Measurements from ENCODE around the gene TRABD2B. TPM values are rescaled to one million over a fixed set of nuclear protein-coding genes. Genes with fewer than 3 reads are reported as not detected.

TRABD2B gene
- polyA plus RNA-seq, 12 donors, result 2.6 to 11.0 (median 4.7) TPM; not detected in 1

DNA sequence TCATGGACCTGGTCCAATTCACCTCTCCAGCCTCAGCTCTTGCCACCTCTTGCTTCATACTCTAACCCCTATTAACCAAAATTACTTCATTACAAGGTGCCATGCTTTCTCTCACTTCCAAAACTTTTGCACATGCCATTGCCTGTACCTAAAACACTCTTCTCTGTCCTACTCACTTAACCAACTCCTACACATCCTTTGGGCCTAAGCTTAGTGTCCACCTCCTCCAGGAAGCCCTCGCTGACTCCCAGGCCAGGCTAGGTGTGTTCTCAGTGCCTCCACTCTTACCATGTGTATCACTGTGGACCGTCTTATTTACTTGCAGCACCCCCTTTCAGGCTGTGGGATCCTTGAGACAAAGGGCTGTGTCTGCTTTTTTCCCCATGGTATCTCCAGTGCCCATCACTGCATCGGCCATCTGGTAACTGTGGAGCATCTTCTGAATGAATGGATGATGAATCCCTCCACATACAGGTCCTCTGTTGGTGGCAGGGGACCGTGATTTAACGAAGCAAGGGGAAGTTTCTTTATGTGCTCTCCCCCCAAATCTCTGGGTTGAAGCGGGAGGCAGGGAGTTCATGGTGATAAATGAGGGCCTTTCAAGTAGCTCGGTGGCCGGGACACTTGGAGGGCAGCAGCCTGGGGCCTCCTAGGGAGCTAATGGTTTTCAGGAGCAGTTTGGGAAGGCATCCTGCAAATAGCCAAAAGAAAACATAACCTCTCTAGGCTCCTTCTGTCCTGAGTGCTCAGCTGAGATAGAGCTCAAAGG lies 111.9 kb downstream of the TRABD2B start:
- DNase-seq, result no peak

DNA sequence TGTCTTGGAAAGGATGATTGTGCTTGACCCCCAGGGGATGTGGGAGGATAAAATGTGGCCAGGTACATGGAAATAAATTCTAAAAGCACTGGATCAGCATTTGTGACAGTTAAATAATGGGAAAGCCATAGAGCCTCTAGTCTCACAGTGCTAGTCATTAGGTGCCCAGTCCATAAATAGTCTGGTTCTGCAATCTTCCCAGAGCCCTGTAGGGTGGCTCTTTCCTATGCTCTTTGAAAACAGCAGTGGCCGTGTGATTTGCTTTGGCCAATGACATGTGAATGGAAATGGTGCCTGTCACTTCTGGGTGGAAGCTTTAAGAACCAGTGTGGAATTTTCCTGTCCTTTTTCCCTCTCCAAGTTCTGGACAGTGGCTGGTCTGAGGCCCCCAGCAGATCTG lies 113.2 kb downstream of the TRABD2B start:
- no peak for DNase-seq

DNA sequence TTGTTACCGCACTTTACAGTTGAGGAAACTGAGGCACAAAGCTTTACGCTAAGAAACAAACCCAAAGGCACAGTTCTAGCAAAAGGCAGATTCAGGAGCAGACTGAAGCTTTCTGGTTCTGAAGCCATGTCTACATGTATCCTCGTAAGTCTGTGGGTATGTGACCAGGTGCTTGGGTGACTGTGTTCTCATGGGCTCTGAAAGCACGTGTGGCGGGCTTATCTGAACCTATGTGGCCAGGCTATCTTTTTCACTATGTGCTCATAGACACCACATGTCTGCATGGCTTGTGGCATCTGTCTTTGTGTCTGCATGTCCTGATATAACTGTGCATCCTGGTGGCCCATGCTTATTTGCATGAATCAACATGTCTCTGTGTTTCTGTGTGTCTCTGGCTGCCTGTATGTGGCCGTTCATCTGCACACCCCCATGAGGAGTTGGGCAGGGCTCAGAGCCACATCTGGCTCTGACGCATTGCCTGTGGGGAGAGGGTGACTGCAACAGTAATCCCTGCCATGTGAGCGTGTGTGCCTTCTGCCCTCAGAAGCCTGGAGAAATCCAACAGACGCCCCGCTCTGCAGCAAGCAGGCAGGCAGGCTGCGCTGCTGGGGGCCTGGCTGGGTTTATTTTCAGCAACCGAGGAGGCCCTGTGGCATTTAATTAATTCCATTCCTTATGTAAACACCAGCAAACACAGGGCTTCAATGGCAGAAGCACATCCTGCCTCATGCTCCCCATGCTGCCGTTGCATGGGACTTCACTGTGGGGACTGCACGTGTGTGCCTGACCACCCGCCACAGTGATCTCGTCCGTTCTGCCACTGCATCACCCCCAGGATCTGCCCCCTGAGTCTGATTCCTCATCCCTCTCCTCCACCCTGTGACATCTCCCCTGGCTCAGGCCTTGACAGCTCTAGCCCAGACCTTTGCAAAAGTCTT lies 115.4 kb downstream of the TRABD2B start:
- DNase-seq, result no peak

DNA sequence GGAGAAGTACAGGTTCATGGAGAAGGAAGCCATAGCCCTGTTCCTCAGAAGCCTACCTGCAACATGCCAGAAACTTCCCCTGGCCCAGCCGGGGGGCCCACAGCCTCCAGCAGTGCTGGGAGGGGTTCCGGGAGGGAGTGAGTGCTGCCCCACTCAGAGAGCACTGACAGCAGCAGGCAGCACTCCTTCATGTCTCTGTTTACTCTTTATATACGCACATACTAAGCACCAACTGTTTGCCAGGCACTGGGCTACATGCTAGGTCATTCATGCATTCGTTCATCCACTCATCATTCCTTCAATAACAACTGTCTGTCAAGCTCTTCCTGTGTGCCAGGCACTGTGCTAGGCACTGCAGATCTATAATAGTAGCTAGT lies 120.6 kb downstream of the TRABD2B start:
- DNase-seq, result no peak

DNA sequence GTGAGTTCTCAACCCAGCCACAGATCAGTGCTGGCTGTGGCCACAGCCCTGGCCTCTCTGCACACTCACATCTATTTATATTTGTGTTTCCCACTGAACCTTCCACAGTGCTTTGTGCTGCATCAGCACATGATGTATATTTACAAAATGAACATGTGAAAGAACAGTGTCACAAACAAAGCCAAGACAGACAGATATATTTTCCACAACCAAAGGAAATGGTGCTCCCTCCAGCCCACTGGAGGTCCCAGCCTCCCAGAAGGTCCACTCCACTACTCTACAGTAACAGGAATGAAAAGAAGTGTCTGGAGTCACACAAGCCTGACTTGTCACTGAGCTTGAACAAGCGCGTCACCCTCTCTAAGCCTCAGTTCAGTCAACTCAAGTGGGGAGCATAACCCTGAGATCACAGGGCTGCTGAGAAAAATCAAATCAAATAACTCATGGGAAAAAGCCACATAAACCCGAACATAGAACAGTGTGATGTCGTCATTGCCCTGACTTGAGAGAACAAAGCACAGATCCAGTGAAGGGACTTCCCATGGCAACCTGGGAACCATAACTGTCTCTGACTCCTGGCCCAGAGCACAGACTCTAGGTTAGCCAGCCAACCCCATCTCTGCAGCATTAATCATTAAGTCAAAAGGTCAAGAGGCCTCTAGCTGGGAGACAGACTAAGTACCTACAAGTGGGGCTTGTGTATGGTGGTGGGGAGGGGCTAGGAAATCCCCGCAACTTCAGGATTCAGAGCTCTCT lies 121.2 kb downstream of the TRABD2B start:
- no peak for DNase-seq

DNA sequence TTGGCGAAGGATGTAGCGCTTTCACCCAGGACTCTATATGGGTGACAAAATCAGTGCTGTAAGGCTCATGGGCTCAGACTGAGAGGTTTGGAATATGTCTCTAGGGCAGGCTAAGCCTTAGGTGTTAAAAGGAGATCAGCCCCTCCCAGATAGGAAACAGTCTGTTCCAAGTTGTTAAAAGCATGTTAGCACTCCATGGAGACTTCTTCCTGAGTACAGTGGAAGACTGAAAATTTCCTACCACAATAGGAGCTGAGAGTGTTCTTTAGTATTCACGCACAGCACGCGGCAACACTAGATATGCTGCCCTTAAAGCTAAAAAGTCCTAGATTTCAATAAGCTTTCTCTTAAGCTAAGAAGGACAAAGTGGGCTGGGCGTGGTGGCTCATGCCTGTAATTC lies 122.1 kb downstream of the TRABD2B start:
- DNase-seq, result no peak

DNA sequence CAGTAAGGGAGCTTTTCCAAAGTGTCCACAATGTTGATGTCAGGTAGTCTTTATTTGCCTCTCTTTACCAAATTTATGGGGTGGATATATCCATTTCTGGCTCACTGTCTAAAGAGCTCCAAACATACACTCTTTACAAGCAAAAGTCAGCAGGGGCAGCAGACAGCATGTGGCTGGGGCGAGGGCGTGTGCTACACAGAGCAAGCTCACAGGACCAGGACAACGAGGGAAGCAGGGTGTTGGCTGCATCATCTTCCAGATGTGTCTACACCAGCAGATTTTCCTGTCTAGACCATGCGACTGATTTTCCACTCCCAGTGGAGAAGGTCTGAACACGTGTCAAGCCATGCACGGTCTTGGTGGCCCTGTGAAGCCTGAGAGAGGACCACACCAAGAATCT lies 123.8 kb downstream of the TRABD2B start:
- DNase-seq, result no peak

DNA sequence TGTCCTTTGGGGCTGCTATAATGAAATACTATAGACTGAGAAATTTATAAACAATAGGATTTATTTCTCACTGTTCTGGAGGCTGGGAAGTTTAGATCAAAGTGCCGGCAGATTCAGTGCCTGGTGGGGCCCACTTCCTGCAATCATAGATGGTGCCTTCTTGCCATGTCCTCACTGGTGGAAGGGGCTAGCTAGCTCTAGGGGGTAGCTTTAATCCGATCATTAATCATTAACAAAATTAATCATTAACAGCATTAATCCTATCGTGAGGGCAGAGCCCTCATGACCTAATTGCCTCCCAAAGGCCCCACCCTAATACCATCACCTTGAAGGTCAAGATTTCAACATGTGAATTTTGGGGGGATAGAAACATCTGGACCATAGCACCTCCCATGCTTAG lies 124.3 kb downstream of the TRABD2B start:
- no peak for DNase-seq

DNA sequence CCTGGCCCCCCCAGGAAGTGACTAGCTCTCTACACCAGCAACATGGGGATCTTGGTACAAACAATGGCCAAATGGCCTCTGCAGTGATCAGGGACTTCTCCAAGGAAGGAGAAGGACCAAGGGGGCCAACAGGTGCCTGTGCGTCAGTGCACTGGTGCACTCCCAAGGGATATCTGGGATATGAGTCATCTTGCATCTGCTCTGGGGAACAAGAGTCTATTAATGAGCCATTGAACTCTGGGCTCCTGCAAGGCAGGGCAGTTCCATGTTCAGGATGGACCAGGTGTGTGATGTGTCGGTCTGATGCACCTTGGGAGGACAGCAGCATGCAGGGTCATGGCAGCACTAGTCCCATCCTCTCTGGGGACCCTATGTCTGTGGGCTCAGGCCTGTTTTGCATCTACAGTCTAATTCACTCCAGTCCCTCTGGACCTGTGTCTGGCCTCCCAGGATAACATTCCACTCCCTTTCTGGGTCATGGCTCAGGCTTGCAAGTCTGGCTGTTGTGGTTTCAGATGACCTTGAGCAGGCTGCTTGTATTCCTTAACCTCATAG lies 125.3 kb downstream of the TRABD2B start:
- no peak for DNase-seq

DNA sequence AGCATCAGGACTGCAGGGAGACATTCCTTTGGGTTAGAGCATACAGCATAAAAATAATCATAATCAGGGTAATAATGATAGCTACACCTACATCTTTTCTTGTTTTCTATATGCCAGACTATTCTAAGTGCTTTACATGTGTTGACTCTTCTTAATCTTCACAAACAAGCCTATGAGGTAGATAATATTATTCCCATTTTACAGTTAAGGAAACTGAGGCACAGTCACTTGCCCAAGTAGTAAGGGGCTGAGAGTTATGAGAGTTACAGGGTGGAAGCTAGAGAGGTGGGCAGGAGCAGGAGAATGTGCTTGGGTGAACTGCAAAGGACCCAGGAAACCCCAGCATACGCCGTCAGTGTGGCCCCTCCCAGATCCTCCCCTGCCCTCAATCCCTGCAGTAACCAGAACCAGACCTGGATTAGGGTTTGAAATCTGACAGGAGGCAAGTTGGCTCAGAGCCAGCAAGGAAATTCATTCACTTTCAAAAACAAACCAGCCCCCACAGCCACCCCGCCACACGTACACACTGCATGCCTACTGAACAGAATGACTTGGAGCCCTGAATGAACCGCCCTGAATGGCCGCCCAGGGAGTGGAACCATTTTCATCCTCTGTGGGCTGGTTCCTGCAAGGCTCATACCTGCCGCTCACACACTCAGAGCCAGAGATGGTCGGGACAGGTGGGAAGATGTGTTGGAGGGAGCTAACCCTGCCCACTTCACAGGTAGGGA lies 126.1 kb downstream of the TRABD2B start:
- DNase-seq, result no peak

DNA sequence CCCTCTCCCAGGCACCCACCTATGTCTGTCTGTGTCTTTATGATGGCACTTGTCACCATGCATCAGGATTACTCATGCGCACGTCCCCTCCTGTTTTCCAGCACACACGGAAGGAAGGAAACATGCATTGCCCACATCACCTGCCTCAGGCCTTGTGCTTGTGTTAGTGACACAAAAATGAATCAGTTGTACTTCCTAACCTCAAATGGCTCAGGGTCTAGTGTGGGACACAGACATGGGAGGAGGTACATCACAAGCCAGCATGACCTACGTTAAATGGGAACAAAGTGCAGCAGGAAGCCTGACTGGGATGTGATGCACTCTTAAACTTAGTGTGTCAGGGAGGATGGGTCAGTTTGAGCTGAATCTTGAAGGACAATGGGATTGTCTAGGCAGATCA lies 126.7 kb downstream of the TRABD2B start:
- DNase-seq, result no peak

DNA sequence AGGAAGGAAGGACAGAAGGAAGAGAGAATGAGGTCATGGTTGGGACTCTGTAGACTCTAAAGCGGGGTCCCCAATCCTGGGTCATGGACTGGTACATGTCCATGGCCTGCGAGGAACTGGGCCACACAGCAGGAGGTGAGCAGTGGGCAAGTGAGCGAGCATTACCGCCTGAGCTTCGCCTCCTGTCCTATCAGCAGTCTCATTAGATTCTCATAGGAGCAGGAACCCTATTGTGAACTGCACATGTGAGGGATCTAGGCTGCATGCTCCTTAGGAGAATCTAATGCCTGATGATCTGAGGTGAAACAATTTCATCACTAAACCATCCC lies 128.9 kb downstream of the TRABD2B start:
- no peak for DNase-seq

DNA sequence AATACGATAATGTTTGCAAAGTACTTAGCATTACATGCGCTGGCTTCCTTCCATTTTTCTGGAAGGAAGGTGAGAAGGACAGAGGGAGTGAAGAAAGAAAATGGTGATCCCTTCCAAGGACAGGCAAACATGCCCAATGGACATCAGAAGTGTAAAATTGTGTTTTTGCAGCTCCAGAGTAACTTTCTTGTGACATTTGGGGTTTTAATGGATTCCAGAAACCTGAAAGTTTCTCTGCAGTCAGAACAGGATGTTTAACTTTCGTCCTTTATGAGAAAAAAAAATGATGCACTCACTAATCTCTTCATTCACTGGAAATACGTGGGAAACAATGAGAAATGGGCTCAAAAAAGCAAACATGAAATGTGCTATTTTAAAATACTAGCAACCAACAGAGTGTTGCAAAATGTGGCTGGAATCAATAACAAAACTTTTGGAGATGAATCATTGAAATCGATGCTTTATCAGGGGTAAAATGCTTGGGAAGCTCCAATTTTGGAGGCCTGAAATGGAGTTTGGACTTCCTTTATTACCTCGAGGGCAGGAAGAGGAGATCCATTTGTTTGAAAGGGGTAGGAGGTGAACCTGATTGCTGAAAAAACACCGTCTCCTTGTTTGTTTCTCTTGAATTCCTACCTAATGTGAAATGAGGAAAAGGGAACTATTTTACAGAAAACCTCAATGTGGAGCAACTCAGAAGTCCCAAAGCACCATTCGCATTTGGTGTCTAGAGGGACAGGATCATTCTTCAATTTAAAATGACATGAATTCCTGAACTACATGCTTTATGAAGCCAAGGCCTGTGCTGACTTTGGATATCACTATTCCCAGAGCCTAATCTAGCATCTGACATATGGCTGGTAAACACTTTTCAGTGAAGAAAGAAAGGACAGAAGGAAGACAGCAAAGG lies 129.5 kb downstream of the TRABD2B start:
- DNase-seq, result no peak

DNA sequence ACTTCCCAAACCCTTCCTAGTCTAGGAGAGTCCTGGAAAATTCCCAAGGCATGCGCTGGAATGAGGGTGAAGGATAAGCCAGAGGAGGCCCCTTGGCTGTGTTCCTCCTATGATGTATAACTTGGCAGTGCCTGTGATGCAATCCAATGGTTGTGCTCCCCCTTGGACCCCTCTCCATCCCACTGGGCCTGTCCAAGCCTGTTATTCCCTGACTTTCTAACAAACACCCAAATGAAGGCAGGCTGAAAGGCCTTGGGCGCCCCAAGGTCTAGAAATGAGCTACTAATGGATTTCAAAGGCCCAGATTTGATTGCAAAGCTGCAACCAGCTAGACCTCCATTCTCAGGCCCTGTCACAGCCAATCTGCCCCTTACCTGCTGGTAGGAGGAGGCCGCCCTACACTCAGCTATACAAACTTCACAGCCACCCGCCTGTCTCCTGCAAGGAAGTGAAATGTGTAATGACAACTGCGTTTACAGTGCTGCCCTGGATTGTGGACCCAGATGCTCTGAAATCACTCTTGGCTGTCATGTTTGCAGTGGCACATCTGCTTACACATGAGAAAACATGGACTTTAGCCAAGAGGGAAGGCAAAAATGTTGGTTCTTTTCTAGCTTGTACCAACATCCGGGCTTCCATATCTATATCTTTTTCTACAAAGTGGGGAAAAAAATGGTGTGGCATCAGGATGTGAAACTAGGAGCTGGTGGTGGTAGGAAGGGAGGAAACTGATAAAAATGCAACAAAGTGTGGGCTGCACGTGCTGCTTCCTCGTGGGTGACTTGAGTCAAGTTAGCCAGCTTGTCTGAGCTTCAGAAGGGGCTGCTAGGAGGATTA lies 130.4 kb downstream of the TRABD2B start:
- no peak for DNase-seq

DNA sequence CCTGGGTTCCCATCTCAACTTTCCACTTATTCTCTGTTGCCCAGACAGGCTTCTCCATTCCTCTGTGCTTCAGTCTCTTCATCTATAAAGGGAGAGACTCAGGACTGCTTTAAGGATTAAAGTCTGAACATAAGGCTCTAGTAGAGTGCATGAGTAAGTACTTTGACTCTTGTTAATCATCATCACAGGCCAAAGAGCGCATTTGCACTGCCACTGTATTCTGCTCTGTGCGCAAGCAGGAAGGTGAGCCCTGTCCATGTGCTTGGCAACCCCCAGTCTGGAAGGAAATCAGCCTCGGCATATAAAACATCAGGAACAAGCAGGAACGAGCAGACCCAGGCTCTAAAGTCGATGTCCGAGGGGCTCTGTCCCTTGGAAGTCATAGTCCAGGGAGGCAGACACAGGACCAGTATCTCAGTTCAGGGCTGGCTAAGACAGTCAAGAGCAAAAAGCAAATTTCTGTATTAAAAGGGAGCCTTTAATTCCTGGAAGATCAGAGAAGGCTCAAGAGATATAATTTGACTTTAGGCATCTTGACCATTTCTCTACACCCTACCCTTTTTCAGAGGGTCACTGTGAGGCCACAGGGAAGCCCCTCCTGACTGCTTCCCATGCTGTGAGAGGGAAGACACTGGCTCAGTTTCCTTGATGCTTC lies 131.2 kb downstream of the TRABD2B start:
- DNase-seq, result no peak

DNA sequence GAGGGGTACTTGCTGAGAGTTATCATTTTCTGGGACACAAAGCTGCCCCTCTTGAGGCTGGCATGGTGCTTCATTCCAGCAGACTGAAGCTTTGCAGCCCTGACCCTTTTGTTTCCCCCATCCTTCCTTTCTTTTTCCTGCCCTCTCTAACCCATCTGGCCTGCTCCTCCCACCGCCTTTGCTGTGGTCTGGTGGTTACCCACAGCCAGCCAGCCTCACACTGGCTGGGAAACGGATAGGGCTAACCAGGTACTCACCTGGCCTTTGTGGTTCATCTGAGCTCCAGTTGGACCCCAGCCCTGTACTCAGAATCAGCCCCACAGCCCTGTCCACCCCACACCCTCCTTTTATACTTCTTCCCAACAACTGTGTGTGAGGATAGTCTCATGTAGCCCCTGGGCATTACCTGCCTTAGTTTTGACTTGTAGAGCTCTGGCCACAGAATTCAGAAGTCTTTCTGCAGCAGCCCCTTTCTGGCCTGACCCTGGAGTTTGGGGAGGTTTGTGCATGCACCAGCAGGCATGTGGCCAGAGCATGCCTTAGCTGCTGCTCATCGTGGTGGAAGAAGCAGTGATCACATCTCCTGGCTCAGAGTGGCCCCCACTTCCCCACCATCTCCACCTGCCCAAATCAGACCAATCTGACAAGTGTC lies 138.0 kb downstream of the TRABD2B start:
- no peak for DNase-seq

DNA sequence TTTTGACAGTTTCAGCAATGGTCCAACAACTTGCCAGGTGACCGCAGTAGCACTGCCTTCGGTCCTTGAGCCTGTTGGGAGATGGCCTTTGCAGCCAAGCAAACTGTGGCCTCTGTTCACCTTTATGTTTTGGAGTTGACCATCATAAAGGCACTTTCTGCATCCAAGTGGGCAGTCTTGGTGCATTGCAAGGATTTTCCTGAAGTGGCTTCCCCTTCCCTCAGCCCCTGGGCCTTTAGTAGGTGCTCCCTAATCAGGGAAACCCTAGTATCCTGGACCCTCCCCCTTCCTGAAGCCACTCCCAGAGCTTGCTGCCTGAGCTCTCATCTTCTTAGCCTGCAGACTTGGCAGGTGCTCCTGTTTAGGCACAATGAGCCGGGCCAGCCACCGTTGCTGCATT lies 140.2 kb downstream of the TRABD2B start:
- DNase-seq, result no peak

DNA sequence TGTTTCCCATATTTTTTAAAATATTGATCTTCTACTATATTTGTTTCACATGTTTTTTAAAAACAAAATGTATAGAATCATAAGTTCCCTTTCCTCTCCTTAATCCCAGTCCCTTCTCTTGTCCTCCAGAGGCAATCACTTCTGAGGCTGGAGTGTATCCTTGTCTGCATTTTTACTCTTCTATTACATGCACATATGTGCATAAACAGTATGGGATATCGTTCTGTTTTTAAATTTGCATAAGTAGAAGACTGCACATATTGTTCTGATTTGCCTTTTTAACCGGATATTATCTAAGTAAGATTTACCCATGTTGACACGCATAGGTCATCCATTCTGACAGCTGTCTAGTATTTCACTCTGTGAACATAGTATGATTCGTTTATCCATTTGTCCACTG lies 142.0 kb downstream of the TRABD2B start:
- no peak for DNase-seq

All from muscle of arm (tissue), 12 donors.